ENCODE results near the gene ITGB6. TPM values are rescaled to one million over a fixed set of nuclear protein-coding genes. Genes with fewer than 3 reads are reported as not detected.

ITGB6 gene
- total RNA-seq, 1 donor from 2014 or later: 17.2 TPM

DNA sequence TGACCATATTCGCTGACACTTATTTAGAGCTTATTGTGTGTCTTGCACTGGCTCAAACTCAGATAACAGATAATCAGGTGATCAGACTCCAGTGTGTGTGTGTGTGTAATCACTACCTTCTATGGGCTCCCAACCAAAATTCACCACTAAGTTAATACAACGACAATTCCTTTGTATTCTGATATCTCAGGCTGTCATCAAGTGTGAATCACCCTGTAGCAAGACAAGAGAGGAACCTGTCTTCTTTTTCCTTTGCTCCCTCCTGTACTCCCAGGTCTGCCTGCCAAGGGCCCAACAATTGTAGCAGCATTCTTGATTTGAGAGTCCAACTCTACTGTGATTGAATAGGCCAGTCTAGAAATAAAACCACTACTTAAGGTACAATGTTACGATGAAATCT lies 25.8 kb downstream of the ITGB6 start:
- Histone ChIP-seq H3K36me3 (no peaks in the 10 kb centered on the region), H3K27ac (no peak overlapping the region), H3K27me3 (no peaks in the 10 kb centered on the region), H3K4me3 (no peak overlapping the region), H3K4me1 (no peaks in the 10 kb centered on the region), H3K9me3 (no peaks in the 10 kb centered on the region)
- no peak for DNase-seq (ENCODE audit: extremely low spot score in 2 of 2)
- intact Hi-C loops (cut with DNase I): no loop called here
- no peak for TF ChIP-seq POLR2AphosphoS5 (IDR thresholded peaks at IDR 0.05; ENCODE audit: insufficient read depth in 1 of 2, low read depth in 1 of 2)
- TF ChIP-seq, protein P1, sequence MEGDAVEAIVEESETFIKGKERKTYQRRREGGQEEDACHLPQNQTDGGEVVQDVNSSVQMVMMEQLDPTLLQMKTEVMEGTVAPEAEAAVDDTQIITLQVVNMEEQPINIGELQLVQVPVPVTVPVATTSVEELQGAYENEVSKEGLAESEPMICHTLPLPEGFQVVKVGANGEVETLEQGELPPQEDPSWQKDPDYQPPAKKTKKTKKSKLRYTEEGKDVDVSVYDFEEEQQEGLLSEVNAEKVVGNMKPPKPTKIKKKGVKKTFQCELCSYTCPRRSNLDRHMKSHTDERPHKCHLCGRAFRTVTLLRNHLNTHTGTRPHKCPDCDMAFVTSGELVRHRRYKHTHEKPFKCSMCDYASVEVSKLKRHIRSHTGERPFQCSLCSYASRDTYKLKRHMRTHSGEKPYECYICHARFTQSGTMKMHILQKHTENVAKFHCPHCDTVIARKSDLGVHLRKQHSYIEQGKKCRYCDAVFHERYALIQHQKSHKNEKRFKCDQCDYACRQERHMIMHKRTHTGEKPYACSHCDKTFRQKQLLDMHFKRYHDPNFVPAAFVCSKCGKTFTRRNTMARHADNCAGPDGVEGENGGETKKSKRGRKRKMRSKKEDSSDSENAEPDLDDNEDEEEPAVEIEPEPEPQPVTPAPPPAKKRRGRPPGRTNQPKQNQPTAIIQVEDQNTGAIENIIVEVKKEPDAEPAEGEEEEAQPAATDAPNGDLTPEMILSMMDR (IDR thresholded peaks at IDR 0.05): no peak
- TF ChIP-seq POLR2A (IDR thresholded peaks at IDR 0.05): no peak

DNA sequence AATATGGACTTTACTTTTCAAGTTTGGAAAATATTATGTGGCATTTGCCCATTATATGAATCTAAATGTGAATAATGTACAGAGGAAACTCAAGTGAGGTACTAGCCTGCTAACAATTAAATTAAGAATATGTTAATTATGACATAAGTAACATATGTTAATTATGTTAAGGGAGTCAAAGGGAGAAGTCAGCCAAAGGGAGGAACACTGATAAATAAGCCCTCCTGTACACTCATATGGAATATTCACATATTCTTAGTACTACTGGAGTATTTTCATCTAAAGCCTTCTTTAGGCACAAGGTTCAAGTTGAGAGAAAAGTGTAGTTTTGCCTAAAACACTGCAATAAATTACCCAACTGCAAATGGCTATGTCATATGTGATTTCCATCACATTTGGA lies 30.1 kb downstream of the ITGB6 start:
- no peaks in the 10 kb centered on the region for H3K4me1 ChIP-seq
- intact Hi-C loops (cut with DNase I): no loop called here
- H3K27ac ChIP-seq: no peak overlapping the region
- H3K4me3 ChIP-seq: no peak overlapping the region
- DNase-seq (ENCODE audit: extremely low spot score in 2 of 2): no peak
- no peak for TF ChIP-seq POLR2AphosphoS5 (IDR thresholded peaks at IDR 0.05; ENCODE audit: insufficient read depth in 1 of 2, low read depth in 1 of 2)
- TF ChIP-seq, protein P1 (IDR thresholded peaks at IDR 0.05): no peak
- no peaks in the 10 kb centered on the region for H3K27me3 ChIP-seq
- no peaks in the 10 kb centered on the region for H3K36me3 ChIP-seq
- H3K9me3 ChIP-seq: no peaks in the 10 kb centered on the region

DNA sequence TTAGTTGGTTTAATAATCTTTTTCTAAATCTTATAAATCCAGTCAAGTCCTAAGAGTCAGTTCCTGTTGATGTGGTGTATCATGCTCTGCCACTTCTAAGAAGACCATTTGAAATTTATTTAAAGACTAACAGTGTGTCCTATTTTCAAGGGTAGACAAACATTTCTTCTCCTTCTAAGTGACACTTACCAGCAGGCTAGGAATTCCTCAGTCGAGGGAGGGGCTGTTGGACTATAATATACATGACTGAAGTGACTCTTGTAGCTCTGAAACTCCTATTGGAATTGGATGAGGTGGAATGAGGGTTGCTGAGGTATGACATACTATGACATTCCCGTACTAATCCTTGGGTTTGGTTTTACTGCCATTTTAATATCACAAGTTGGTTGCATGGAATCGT lies 30.6 kb downstream of the ITGB6 start:
- TF ChIP-seq POLR2AphosphoS5 (IDR thresholded peaks at IDR 0.05; ENCODE audit: insufficient read depth in 1 of 2, low read depth in 1 of 2): no peak
- no peak for TF ChIP-seq POLR2A (IDR thresholded peaks at IDR 0.05)
- no peaks in the 10 kb centered on the region for H3K4me1 ChIP-seq
- no peaks in the 10 kb centered on the region for H3K9me3 ChIP-seq
- no peak overlapping the region for H3K27ac ChIP-seq
- intact Hi-C loops (cut with DNase I): no loop called here
- H3K36me3 ChIP-seq: no peaks in the 10 kb centered on the region
- no peak overlapping the region for H3K4me3 ChIP-seq
- no peaks in the 10 kb centered on the region for H3K27me3 ChIP-seq
- DNase-seq (ENCODE audit: extremely low spot score in 2 of 2): no peak

DNA sequence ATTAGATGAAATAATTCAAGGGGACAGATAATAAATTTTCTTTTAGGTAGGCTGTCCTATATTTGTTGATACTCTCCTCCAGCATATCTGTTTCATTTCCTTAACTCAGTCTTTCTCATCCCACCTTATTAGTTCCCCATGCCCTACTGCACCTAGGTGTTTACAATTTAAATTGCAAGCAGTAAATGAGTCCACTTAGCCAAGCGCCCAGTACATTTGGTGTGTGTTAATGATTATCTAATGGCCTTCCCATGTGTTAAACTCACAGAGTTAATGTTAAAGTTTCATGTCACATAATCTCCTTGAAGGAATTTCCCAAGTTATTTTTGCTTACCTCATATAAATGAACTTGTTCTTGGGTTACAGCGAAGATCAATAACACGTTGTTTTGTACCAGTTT lies 31.2 kb downstream of the ITGB6 start:
- Histone ChIP-seq H3K27ac (no peak overlapping the region), H3K27me3 (no peaks in the 10 kb centered on the region), H3K4me3 (no peak overlapping the region), H3K4me1 (no peaks in the 10 kb centered on the region), H3K36me3 (no peaks in the 10 kb centered on the region), H3K9me3 (no peaks in the 10 kb centered on the region)
- no peak for DNase-seq (ENCODE audit: extremely low spot score in 2 of 2)
- TF ChIP-seq POLR2AphosphoS5 (IDR thresholded peaks at IDR 0.05; ENCODE audit: insufficient read depth in 1 of 2, low read depth in 1 of 2) (no peak), POLR2A (IDR thresholded peaks at IDR 0.05) (no peak)
- TF ChIP-seq, protein P1 (IDR thresholded peaks at IDR 0.05): no peak
- intact Hi-C loops (cut with DNase I): no loop called here

DNA sequence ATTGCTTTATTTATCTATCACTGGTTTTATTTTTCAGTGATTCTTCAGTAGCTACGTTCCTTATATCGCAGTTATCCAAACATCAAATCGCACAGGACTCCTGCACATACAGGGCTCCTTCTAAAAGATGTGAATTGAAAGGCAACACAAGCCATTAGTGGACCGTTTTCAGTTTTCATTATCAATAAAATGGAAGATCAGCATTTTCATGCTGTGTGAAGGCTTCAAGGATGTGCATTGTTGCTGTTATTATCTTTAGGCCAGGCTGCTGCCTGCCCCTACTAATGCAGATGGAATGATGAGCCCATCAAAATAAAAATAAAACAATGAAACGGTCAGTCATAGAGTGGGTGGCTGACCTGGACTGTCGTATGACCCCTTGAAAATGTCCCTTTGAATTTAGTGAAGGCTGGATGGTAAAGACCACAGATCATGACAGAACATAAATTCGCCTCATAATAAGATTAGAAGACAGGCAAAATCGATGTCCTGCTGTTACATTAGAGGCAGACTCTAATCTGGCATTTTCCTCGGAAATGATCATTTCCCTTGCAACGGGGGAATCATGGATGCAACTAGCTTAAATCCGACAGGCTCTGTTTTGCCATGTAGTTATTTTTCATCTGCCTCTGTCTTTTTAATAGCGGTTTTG lies 32.9 kb downstream of the ITGB6 start:
- DNase-seq (ENCODE audit: extremely low spot score in 2 of 2): no peak
- no peaks in the 10 kb centered on the region for H3K36me3 ChIP-seq
- H3K27ac ChIP-seq: no peak overlapping the region

More for the DNA sequence above, 32.9 kb downstream of the ITGB6 start:
- no peak overlapping the region for H3K4me3 ChIP-seq
- no peak for TF ChIP-seq POLR2A (IDR thresholded peaks at IDR 0.05)
- TF ChIP-seq, protein P1 (IDR thresholded peaks at IDR 0.05): no peak
- TF ChIP-seq POLR2AphosphoS5 (IDR thresholded peaks at IDR 0.05; ENCODE audit: insufficient read depth in 1 of 2, low read depth in 1 of 2): no peak
- no peaks in the 10 kb centered on the region for H3K9me3 ChIP-seq
- H3K27me3 ChIP-seq: no peaks in the 10 kb centered on the region
- no peaks in the 10 kb centered on the region for H3K4me1 ChIP-seq
- intact Hi-C loops (cut with DNase I): no loop called here

All from vagina (tissue), 2 donors.